SK-N-MC (cell line): ENCODE measurements around the gene OR1F1.
"Not testable (repeated sequence)": the region's sequence is repeated elsewhere in the genome, so short reads cannot be mapped to it uniquely, and the experiment has no call there.

Experiments
- DNase-seq: peaks from one replicate; pipeline ENCODE4 v3.0.0-alpha.2; 2011; ENCODE audit warnings: low read depth, low spot score
- H3K27ac ChIP-seq: fragments of 200-600 bp; sonication (generic); 2 replicates; pipeline ENCODE4 v1.5.1; 2016; ENCODE audit warnings: mixed run types
- H3K36me3 ChIP-seq: fragments of 200-600 bp; sonication (generic); 2 replicates; pipeline ENCODE4 v1.6.1; 2017; ENCODE audit warnings: antibody characterized with exemption, low read length, mixed read lengths; ENCODE audit not compliant: insufficient read depth
- H3K4me3 ChIP-seq: fragments of 200-600 bp; sonication (generic); 2 replicates; pipeline ENCODE4 v1.5.1; 2016
- H3K9ac ChIP-seq: fragments of 200-600 bp; sonication (generic); 2 replicates; pipeline ENCODE4 v1.8.0; 2017; ENCODE audit warnings: mixed run types, mixed read lengths; ENCODE audit not compliant: insufficient read length
- H3K9me3 ChIP-seq: fragments of 200-600 bp; sonication (generic); 2 replicates; pipeline ENCODE4 v1.6.1; 2017; ENCODE audit warnings: low read depth, mild to moderate bottlenecking, antibody characterized with exemption, low read length, moderate library complexity, mixed read lengths
- EZH2 ChIP-seq: fragments of 200-600 bp; sonication (generic); IDR thresholded peaks from one replicate; pipeline ENCODE4 v1.6.1; 2017; ENCODE audit warnings: antibody characterized with exemption
- FOXP2 ChIP-seq: optimal IDR thresholded peaks from 2 replicates; pipeline ENCODE3; 2011; ENCODE audit warnings: mild to moderate bottlenecking, moderate library complexity; ENCODE audit not compliant: insufficient read depth; ENCODE audit errors: extremely low read length, control extremely low read depth
- POLR2AphosphoS5 ChIP-seq: IDR thresholded peaks from 2 replicates; pipeline ENCODE4 v1.6.1; 2012; ENCODE audit warnings: mild to moderate bottlenecking, low read depth, low read length, borderline replicate concordance

OR1F1 gene

GRCh38 chr16:3188925-3189825 is 1.2 kb downstream of the OR1F1 start:
- Histone ChIP-seq H3K9ac (peak overlapping the region; percentile 81), H3K4me3 (peak overlapping the region; percentile 98), H3K27ac (peak overlapping the region; percentile 38; the same call in 1 of the 2 replicates), H3K36me3 (no peaks in the 10 kb centered on the region), H3K9me3 (no peaks in the 10 kb centered on the region)
- DNase-seq: peak; percentile 61
- TF ChIP-seq EZH2 (no peak), FOXP2 (no peak), POLR2AphosphoS5 (peak; percentile 56; the same call in 1 of the 2 replicates)

DNA sequence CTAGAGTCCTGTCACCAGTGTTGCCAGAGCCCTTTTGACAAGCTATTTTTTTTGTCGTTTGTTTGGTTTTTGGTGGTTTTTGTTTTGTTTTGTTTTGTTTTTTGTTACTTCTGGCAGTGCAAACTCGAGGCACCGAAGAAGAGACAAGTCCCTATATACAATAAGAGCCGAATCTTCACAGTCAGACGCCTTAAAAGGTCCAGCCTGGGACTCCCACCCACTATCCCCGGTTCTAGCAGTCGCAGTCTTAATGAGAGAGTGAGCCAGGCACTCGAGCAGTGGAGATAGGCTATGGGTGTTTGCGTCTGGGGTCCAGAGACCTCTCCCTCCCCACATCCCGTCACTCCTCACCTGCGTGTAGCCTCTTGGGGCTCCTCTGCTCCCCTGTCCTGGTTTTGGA is 1.9 kb downstream of the OR1F1 start:
- no peak overlapping the region for H3K27ac ChIP-seq
- no peak overlapping the region for H3K9ac ChIP-seq
- H3K9me3 ChIP-seq: no peaks in the 10 kb centered on the region
- no peak for DNase-seq
- H3K36me3 ChIP-seq: no peaks in the 10 kb centered on the region
- peak overlapping the region; percentile 98 for H3K4me3 ChIP-seq
- TF ChIP-seq FOXP2: no peak
- TF ChIP-seq EZH2: no peak
- TF ChIP-seq POLR2AphosphoS5: no peak

- H3K4me3 ChIP-seq: peak overlapping the region; percentile 98
- no peaks in the 10 kb centered on the region for H3K9me3 ChIP-seq
- H3K27ac ChIP-seq: no peak overlapping the region
- H3K36me3 ChIP-seq: no peaks in the 10 kb centered on the region
- peak overlapping the region; percentile 34 for H3K9ac ChIP-seq
- no peak for TF ChIP-seq POLR2AphosphoS5
- no peak for TF ChIP-seq EZH2
- TF ChIP-seq FOXP2: no peak
- no peak for DNase-seq
Measured at GRCh38 chr16:3190949-3191353, 2.9 kb downstream of the OR1F1 start.

DNA sequence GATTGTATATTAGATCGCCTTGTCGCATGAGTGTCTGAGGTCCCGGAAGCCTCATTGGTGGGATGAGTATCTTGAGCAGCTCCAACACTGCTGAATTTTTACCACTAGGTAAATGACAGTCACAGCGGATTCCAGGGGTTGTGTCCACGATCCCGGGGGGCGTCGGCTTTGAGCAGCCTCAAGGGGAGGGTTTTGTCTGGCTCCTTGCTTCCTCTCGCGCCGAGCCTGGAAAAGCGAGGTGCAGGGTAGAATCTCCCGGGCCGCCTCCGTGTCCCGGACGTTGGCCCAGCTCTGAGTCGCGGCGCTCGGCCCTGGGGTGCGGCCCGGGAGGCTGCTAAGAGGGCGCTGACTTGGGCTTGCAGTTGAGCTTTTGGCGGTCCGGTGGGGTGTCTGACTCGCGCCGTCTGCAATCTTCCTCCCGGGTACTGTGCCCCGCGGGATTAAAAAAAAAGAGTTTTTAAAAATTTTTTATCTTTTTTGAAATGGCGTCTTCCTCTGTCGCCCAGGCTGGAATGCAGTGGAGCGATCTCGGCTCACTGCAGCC is 4.5 kb downstream of the OR1F1 start:
- no peak overlapping the region for H3K27ac ChIP-seq
- no peak for TF ChIP-seq EZH2
- no peak for TF ChIP-seq POLR2AphosphoS5
- no peak for TF ChIP-seq FOXP2
- no peak for DNase-seq
- no peaks in the 10 kb centered on the region for H3K36me3 ChIP-seq
- no peaks in the 10 kb centered on the region for H3K9me3 ChIP-seq
- H3K4me3 ChIP-seq: no peak overlapping the region
- no peak overlapping the region for H3K9ac ChIP-seq

DNA sequence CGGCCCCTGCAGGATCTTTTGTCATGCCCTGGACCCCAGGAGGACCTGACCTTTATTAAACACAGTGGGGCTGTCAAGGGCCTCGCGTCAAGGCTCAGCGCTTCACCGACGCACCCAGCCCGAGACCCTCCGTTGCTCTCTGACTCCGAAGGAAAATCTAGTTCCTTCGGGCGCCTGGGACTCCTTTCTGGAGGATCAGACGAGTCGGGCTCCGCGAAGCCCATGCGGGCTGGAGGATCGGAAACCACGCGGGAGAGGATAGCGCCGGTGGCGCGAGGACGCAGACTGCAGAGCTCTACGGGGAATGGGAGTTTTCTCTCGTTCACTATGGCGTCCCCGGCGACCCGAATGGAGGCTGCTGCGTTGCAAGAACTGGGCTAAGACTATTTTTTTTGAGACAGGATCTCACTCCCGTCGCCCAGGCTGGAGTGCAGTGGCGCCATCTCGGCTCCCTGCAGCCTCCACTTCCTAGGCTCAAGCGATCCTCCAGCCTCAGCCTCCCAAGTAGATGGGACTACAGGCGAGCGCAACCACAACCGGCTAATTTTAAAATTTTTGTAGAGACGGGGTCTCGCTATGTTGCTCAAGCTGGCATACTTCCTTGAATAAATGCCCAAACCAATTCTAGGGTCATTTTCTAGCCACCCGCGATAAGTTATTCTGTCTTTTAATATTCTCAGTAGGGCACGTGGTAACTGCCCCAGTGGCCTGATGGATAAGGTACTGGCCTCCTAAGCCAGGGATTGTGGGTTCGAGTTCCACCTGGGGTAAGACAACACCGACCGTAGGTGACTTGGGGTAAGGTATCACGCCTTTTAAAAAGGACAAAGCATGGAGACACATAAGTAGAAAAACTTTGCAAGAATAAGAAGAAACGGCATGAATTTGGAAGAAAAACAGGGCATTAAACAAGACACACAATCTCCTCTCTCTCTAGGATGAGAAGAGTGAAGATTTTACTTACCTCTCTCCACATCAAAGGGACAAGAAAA is 5.5 kb downstream of the OR1F1 start:
- Histone ChIP-seq H3K36me3 (no peaks in the 10 kb centered on the region), H3K4me3 (no peak overlapping the region), H3K9ac (no peak overlapping the region), H3K9me3 (no peaks in the 10 kb centered on the region), H3K27ac (no peak overlapping the region)
- no peak for TF ChIP-seq EZH2
- TF ChIP-seq POLR2AphosphoS5: no peak
- TF ChIP-seq FOXP2: no peak
- no peak for DNase-seq

DNA sequence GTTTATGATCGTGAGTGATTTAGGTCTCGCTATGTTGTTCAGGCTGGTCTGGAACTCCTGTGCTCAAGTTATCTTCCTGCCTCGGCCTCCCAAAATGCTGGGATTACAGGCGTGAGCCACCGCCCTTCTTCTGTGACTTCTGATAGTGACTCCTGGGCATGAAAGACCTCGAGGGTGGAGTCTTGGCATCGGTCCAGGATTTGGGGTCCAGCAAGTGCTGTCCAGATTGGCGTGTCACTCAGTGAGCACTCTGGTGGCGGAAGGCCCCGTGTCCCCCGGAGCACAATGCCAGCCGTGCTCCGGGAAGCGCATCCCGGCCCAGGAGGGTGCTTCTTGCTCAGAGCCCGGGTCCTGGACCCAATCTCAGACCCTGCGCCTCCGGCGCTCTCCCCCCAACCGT is 6.8 kb downstream of the OR1F1 start:
- TF ChIP-seq EZH2: no peak
- no peak for TF ChIP-seq POLR2AphosphoS5
- no peak for TF ChIP-seq FOXP2
- DNase-seq: no peak
- Histone ChIP-seq H3K36me3 (no peaks in the 10 kb centered on the region), H3K9me3 (no peaks in the 10 kb centered on the region), H3K9ac (no peak overlapping the region), H3K27ac (no peak overlapping the region), H3K4me3 (no peak overlapping the region)

GRCh38 chr16:3195975-3196374 is 8.0 kb downstream of the OR1F1 start:
- H3K27ac ChIP-seq: no peak overlapping the region
- TF ChIP-seq FOXP2 (no peak), POLR2AphosphoS5 (no peak), EZH2 (no peak)
- no peaks in the 10 kb centered on the region for H3K9me3 ChIP-seq
- DNase-seq: no peak
- H3K36me3 ChIP-seq: no peaks in the 10 kb centered on the region
- H3K4me3 ChIP-seq: no peak overlapping the region
- H3K9ac ChIP-seq: no peak overlapping the region

- H3K9ac ChIP-seq, H3K36me3 ChIP-seq, H3K9me3 ChIP-seq, H3K27ac ChIP-seq, DNase-seq, H3K4me3 ChIP-seq: not testable (repeated sequence)
Measured at GRCh38 chr16:3197694-3198333, 9.8 kb downstream of the OR1F1 start.
